ENCODE results near the gene NBPF12.
"Not testable (repeated sequence)": the region's sequence is repeated elsewhere in the genome, so short reads cannot be mapped to it uniquely, and the experiment has no call there.

GRCh38 chr1:146985855-146986254, 47.7 kb downstream of the NBPF12 start:
- not testable (repeated sequence) for TF ChIP-seq HNRNPUL1 (IDR thresholded peaks at IDR 0.05; ENCODE audit: low read depth, low read length); GLMP (CRISPR knock-in tag; IDR thresholded peaks at IDR 0.05; ENCODE audit: borderline replicate concordance); BCLAF1 (IDR thresholded peaks at IDR 0.05); NFE2L1 (CRISPR knock-in tag; IDR thresholded peaks at IDR 0.05; ENCODE audit: borderline replicate concordance); STAT6 (CRISPR knock-in tag; IDR thresholded peaks at IDR 0.05; ENCODE audit: borderline replicate concordance)

Measured in HepG2 (cell line).